Stomach (tissue), 9 donors: ENCODE data around the gene SLC4A1AP. TPM values are rescaled to one million over a fixed set of nuclear protein-coding genes. Genes with fewer than 3 reads are reported as not detected.
A peak's percentile ranks its signal among the peaks of the same experiment; 100 is the strongest.

Experiments used
- DNase-seq, 2 donors: peaks; one replicate each; pipeline versions ENCODE4 v3.0.0 to v3.0.0-alpha.2; 2013 to 2019
- H3K27ac ChIP-seq, 5 donors: fragments of 200-600 bp in 4 of 5; sonication (generic) in 4 of 5; one replicate each; pipeline ENCODE4 v1.5.1; 2013 to 2019; ENCODE audit warnings: mild to moderate bottlenecking in 1 of 5, moderate library complexity in 1 of 5
- H3K27me3 ChIP-seq, 3 donors: fragments of 200-600 bp; sonication (generic); one replicate each; pipeline ENCODE4 v1.5.1; 2017 to 2019; ENCODE audit warnings: mixed run types in 1 of 3
- H3K36me3 ChIP-seq, 4 donors: fragments of 200-600 bp; sonication (generic); 1 replicate in 3 of 4; 2 replicates in 1 of 4; pipeline ENCODE4 v1.5.1; 2016 to 2019
- H3K4me1 ChIP-seq, 4 donors: fragments of 200-600 bp; sonication (generic); one replicate each; pipeline ENCODE4 v1.5.1; 2016 to 2019
- H3K4me3 ChIP-seq, 4 donors: fragments of 200-600 bp; sonication (generic) in 3 of 4; one replicate each; pipeline ENCODE4 v1.5.1; 2016 to 2019; ENCODE audit warnings: mild to moderate bottlenecking in 1 of 4
- H3K9me3 ChIP-seq, 4 donors: fragments of 200-600 bp; sonication (generic); one replicate each; pipeline ENCODE4 v1.5.1; 2016 to 2019
- CTCF ChIP-seq, 7 experiments: fragments of 450-650 bp in 4 of 7; fragments of 200-600 bp in 3 of 7; sonication (generic) in 3 of 7; IDR thresholded peaks; one replicate each; pipeline ENCODE4 v1.5.1; 2016 to 2019; ENCODE audit warnings: antibody characterized with exemption in 7 of 7, control low read depth in 2 of 7, mild to moderate bottlenecking in 1 of 7
- EP300 ChIP-seq: sonication (generic); formaldehyde crosslinking; IDR thresholded peaks from one replicate; pipeline ENCODE4 v1.6.1; 2017; ENCODE audit warnings: antibody characterized with exemption
- POLR2A ChIP-seq, 4 donors: fragments of 450-650 bp; IDR thresholded peaks; one replicate each; pipeline ENCODE4 v1.6.1; 2016; ENCODE audit warnings: antibody characterized with exemption in 4 of 4, control low read depth in 2 of 4, mild to moderate bottlenecking in 1 of 4, moderate library complexity in 1 of 4
- POLR2AphosphoS5 ChIP-seq, 3 donors: sonication (generic); formaldehyde crosslinking; IDR thresholded peaks; one replicate each; pipeline ENCODE4 v1.6.1; 2016; ENCODE audit warnings: antibody characterized with exemption in 3 of 3
- WGBS, 5 donors: extraction: QIAGEN DNeasy Blood & Tissue Kit in 3 of 5; methylation state at CpG; one replicate each; pipeline versions ENCODE4 v1.1.5 to v1.1.7; 2013 to 2018; 5-methylcytosine and 5-hydroxymethylcytosine counted together
- intact Hi-C: fragments of 100-400 bp; cut with DNase I; formaldehyde crosslinking; loops from one replicate; pipeline ENCODE4 v1.15.1; 2023; ENCODE audit warnings: low total_unique reads
- polyA plus RNA-seq, 3 donors: library from polyadenylated mRNA; stranded (reverse); fragments of 200-250 nt; gene quantifications; one replicate each; pipeline ENCODE4 v1.2.3, GENCODE V29; 2013
- total RNA-seq, 5 donors: library from RNA; depleted of rRNA; stranded (reverse); fragments of >200 nt; gene quantifications; one replicate each; pipeline versions ENCODE4 v1.1.0 to v1.2.3, GENCODE V29; 2014 to 2016
- donor health status: healthy with polysubstance abuse.
- donor health status: Bipolar disorder and iron deficiency.
- donor health status: healthy.

Gene SLC4A1AP
- total and polyA plus RNA-seq, 8 donors = 11.2 to 58.9 (median 26.0) TPM

GRCh38 chr2:27708257-27708654 is 44.6 kb downstream of the SLC4A1AP start:
- H3K27ac ChIP-seq = peak overlapping the region in 4 of 5 donors; percentile 38 to 90 (median 88)
- 91 to 97% (median 94%) methylated on average over 7 of the region's 7 CpGs for WGBS, 5 donors
- no peaks in the 10 kb centered on the region for H3K36me3 ChIP-seq
- no peaks in the 10 kb centered on the region for H3K9me3 ChIP-seq
- peaks cover 10 to 37% (median 24%) of the 10 kb centered on the region in 4 donors for H3K4me1 ChIP-seq
- DNase-seq = no peak
- H3K27me3 ChIP-seq = no peaks in the 10 kb centered on the region
- no peak overlapping the region for H3K4me3 ChIP-seq
- intact Hi-C loops = loop anchor here (5.0 kb wide), 1 partner anchor 744 kb away; no protein-coding TSS in a partner anchor
- TF ChIP-seq POLR2AphosphoS5 (IDR thresholded peaks at IDR 0.05) (no peak), CTCF (IDR thresholded peaks at IDR 0.05) (no peak), POLR2A (IDR thresholded peaks at IDR 0.05) (no peak), EP300 (no peak)

GRCh38 chr2:27708666-27709065 is 45.0 kb downstream of the SLC4A1AP start:
- Histone ChIP-seq H3K27ac (peak overlapping the region in 3 of 5 donors; percentile 85 to 90 (median 90)), H3K36me3 (no peaks in the 10 kb centered on the region), H3K9me3 (no peaks in the 10 kb centered on the region), H3K27me3 (no peaks in the 10 kb centered on the region), H3K4me1 (peaks cover 7 to 33% (median 21%) of the 10 kb centered on the region in 4 donors), H3K4me3 (no peak overlapping the region)
- intact Hi-C loops = loop anchor here (5.0 kb wide), 1 partner anchor 744 kb away; no protein-coding TSS in a partner anchor
- no peak for DNase-seq
- TF ChIP-seq POLR2AphosphoS5 (IDR thresholded peaks at IDR 0.05) (no peak), EP300 (no peak), POLR2A (IDR thresholded peaks at IDR 0.05) (no peak), CTCF (IDR thresholded peaks at IDR 0.05) (no peak)
- WGBS, 5 donors = 70 to 78% (median 72%) methylated on average over 3 of the region's 3 CpGs

- Histone ChIP-seq H3K9me3 (no peaks in the 10 kb centered on the region), H3K27me3 (no peaks in the 10 kb centered on the region), H3K27ac (no peak overlapping the region), H3K4me3 (no peak overlapping the region), H3K4me1 (peaks cover 1 to 27% (median 16%) of the 10 kb centered on the region in 4 donors), H3K36me3 (no peaks in the 10 kb centered on the region)
- DNase-seq = no peak
- WGBS, 5 donors = 67 to 88% (median 78%) methylated on average over 2 of the region's 2 CpGs
- intact Hi-C loops = loop anchor here (5.0 kb wide), 1 partner anchor 743 kb away; no protein-coding TSS in a partner anchor
- TF ChIP-seq EP300 (no peak), CTCF (IDR thresholded peaks at IDR 0.05) (no peak), POLR2AphosphoS5 (IDR thresholded peaks at IDR 0.05) (no peak), POLR2A (IDR thresholded peaks at IDR 0.05) (no peak)
Measured at GRCh38 chr2:27709326-27709725, 45.6 kb downstream of the SLC4A1AP start.

GRCh38 chr2:27709960-27710575 is 46.4 kb downstream of the SLC4A1AP start:
- 85 to 91% (median 86%) methylated on average over 7 of the region's 7 CpGs for WGBS, 5 donors
- Histone ChIP-seq H3K27me3 (peaks cover 0 to 2% (median 0%) of the 10 kb centered on the region in 3 donors), H3K27ac (no peak overlapping the region), H3K9me3 (no peaks in the 10 kb centered on the region), H3K36me3 (no peaks in the 10 kb centered on the region), H3K4me1 (peaks cover 2 to 22% (median 17%) of the 10 kb centered on the region in 4 donors), H3K4me3 (no peak overlapping the region)
- DNase-seq = no peak
- TF ChIP-seq POLR2A (IDR thresholded peaks at IDR 0.05) (no peak), POLR2AphosphoS5 (IDR thresholded peaks at IDR 0.05) (no peak), CTCF (IDR thresholded peaks at IDR 0.05) (no peak), EP300 (no peak)
- intact Hi-C loops = loop anchor here (5.0 kb wide), 1 partner anchor 742 kb away; no protein-coding TSS in a partner anchor
